Measurements from ENCODE around the gene SLC30A9.

SLC30A9 gene

DNA sequence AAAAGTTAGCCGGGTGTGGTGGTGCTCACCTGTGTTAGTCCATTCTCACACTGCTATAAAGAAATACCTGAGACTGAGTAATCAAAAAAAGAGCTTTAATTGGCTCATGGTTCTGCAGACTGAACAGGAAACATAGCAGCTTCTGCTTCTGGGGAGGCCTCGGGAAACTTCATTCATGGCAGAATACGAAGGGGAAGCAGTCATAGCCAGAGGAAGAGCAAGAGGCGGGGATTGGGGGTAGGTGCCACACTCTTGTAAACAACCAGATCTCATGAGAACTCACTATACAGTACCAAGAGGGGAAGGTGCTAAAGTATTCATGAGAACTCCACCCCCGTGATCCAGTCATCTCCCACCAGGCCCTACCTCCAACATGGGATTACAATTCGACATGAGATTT lies 98.1 kb downstream of the SLC30A9 start:
- no peak for DNase-seq (ENCODE audit: extremely low read depth, low read depth)
- TF ChIP-seq CTCF (IDR thresholded peaks at IDR 0.05; ENCODE audit: low read depth, low read length), result no peak

- TF ChIP-seq CTCF (IDR thresholded peaks at IDR 0.05; ENCODE audit: low read depth, low read length), result no peak
- DNase-seq (ENCODE audit: extremely low read depth, low read depth), result no peak
These were observed 111.2 kb downstream of the SLC30A9 start for GRCh38 chr4:42101446-42101975.

- TF ChIP-seq CTCF (IDR thresholded peaks at IDR 0.05; ENCODE audit: low read depth, low read length), result no peak
- DNase-seq (ENCODE audit: extremely low read depth, low read depth), result no peak
These were observed 114.2 kb downstream of the SLC30A9 start for GRCh38 chr4:42104521-42104920.

DNA sequence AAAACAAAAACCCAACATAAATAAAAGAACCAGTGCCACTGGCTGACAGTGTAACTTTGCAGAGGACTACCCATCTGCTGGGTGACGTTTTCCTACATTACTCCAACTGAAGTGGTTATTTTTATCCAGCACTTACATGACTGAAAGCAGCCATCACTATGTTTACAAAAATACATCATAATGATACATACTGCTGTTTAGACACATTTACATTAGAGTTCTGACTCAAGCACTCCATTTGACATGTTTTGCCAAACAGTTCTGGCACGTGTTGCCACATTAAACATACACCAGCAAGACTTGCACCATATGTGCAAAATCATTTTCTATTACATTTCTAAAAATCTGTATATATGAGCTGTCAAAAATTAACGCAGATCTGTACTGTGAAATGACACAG lies 122.5 kb downstream of the SLC30A9 start:
- no peak for TF ChIP-seq CTCF (IDR thresholded peaks at IDR 0.05; ENCODE audit: low read depth, low read length)
- no peak for DNase-seq (ENCODE audit: extremely low read depth, low read depth)

DNA sequence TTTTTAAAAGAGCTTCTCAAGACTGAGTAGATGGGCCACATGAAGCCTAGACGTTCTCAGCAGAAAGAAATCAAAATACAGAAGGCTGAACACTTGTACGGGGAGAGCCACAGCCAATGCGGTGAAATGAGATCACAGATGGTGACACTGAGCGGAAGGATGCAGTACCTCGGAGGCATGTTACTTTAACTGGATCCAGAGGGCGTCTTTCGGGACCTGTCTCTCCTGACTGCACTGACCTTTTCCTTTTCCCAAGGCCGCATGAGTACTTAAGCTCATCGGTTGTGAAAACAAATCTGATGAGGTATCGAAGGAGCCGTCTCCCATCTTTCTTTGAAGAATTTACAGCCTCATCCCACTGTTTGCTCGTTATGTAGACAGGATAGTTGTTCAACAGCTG lies 129.6 kb downstream of the SLC30A9 start:
- no peak for DNase-seq (ENCODE audit: extremely low read depth, low read depth)
- no peak for TF ChIP-seq CTCF (IDR thresholded peaks at IDR 0.05; ENCODE audit: low read depth, low read length)

GRCh38 chr4:42122237-42122636 lies 131.9 kb downstream of the SLC30A9 start:
- TF ChIP-seq CTCF (IDR thresholded peaks at IDR 0.05; ENCODE audit: low read depth, low read length), result no peak
- no peak for DNase-seq (ENCODE audit: extremely low read depth, low read depth)

DNA sequence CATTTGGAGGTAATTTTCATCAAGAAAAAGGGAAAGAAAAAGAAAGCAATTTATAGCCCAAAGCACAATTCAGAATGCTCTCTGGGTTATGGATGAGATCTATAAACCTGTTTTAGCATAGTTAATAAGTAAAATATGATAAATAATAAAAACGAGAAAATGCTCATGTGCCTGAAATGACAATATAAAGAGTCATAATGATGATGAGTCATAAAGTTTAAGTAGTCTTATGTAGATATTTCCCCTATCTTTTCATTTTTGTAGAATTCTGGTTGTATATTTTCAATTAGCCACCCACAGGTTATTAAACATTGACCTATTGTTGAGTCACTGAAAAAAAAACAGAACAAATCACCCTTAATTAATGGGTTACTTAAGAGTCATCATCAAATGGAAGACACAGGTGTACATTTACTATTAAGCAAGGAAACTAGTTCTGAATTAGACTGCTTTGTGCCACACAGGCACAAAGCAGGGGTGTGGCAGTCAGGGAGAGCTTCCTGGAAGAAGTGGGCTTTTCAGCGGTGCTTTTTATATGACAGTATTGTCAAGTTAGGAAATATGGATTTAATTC lies 132.8 kb downstream of the SLC30A9 start:
- no peak for TF ChIP-seq CTCF (IDR thresholded peaks at IDR 0.05; ENCODE audit: low read depth, low read length)

More for the DNA sequence above, 132.8 kb downstream of the SLC30A9 start:
- DNase-seq (ENCODE audit: extremely low read depth, low read depth), result no peak
